HEK293 (cell line): ENCODE data around the gene MARK3.

Experiments
- CTCF ChIA-PET: fragments of 350-600 bp; formaldehyde crosslinking; extraction: SDS; loops from one replicate; lab custom pipeline; 2021; ENCODE audit warnings: antibody characterized with exemption; lab: Yijun Ruan, JAX
- POLR2A ChIA-PET: fragments of 300-600 bp; formaldehyde crosslinking; extraction: SDS; loops from one replicate; lab custom pipeline; 2020; ENCODE audit warnings: antibody characterized with exemption, inconsistent platforms; lab: Yijun Ruan, JAX
- H3K27ac ChIP-seq: fragments of 200-500 bp; sonication (Bioruptor generic); 2 replicates; pipeline ENCODE4 v1.5.1; 2014; ENCODE audit warnings: low read depth, low read length, control low read depth, inconsistent platforms; ENCODE audit errors: extremely low read depth
- H3K36me3 ChIP-seq, 2 experiments: fragments of 200-500 bp in 1 of 2; sonication (Bioruptor generic) in 1 of 2; 1 replicate in 1 of 2; 2 replicates in 1 of 2; pipeline ENCODE4 v1.5.1; 2014 to 2017; ENCODE audit warnings: inconsistent platforms in 2 of 2, low read length in 2 of 2; ENCODE audit not compliant: control insufficient read depth in 2 of 2, insufficient read depth in 1 of 2
- H3K4me1 ChIP-seq: fragments of 200-500 bp; sonication (Bioruptor generic); 2 replicates; pipeline ENCODE4 v1.5.1; 2014; ENCODE audit warnings: mild to moderate bottlenecking, low read length, inconsistent platforms; ENCODE audit not compliant: control insufficient read depth, insufficient read depth
- H3K4me3 ChIP-seq: 2 replicates; pipeline ENCODE4 v1.5.1; 2011; ENCODE audit warnings: low read depth, mild to moderate bottlenecking, control low read depth, low read length, moderate library complexity
- H3K9me3 ChIP-seq: fragments of 200-500 bp; sonication (Bioruptor generic); 2 replicates; pipeline ENCODE4 v1.5.1; 2014; ENCODE audit warnings: low read depth, low read length, inconsistent platforms; ENCODE audit not compliant: control insufficient read depth, insufficient read depth
- GLIS1 ChIP-seq: fragments of 450-650 bp; formaldehyde crosslinking; IDR thresholded peaks from 2 replicates; pipeline ENCODE4 v1.5.1; 2016; ENCODE audit warnings: missing biosample characterization, missing genetic modification characterization
- ZBTB48 ChIP-seq: fragments of 450-650 bp; formaldehyde crosslinking; IDR thresholded peaks from 2 replicates; pipeline ENCODE4 v1.5.1; 2016; ENCODE audit warnings: missing biosample characterization, missing genetic modification characterization
- ZFP41 ChIP-seq: fragments of 450-650 bp; formaldehyde crosslinking; IDR thresholded peaks from 2 replicates; pipeline ENCODE4 v1.5.1; 2016; ENCODE audit warnings: missing biosample characterization, missing genetic modification characterization, borderline replicate concordance
- ZNF10 ChIP-seq: fragments of 450-650 bp; formaldehyde crosslinking; IDR thresholded peaks from 2 replicates; pipeline ENCODE4 v1.5.1; 2017; ENCODE audit warnings: missing biosample characterization, missing genetic modification characterization
- ZNF133 ChIP-seq: fragments of 450-650 bp; formaldehyde crosslinking; IDR thresholded peaks from 2 replicates; pipeline ENCODE4 v1.5.1; 2016; ENCODE audit warnings: missing biosample characterization, missing genetic modification characterization
- ZNF146 ChIP-seq: fragments of 450-650 bp; formaldehyde crosslinking; IDR thresholded peaks from 2 replicates; pipeline ENCODE4 v1.5.1; 2016; ENCODE audit warnings: missing biosample characterization, missing genetic modification characterization
- ZNF248 ChIP-seq: fragments of 450-650 bp; formaldehyde crosslinking; IDR thresholded peaks from 2 replicates; pipeline ENCODE4 v1.5.1; 2017; ENCODE audit warnings: missing biosample characterization, missing genetic modification characterization
- ZNF394 ChIP-seq: fragments of 450-650 bp; formaldehyde crosslinking; IDR thresholded peaks from 2 replicates; pipeline ENCODE4 v1.5.1; 2016; ENCODE audit warnings: missing biosample characterization, missing genetic modification characterization, mild to moderate bottlenecking, moderate library complexity, borderline replicate concordance
- ZNF473 ChIP-seq: fragments of 450-650 bp; formaldehyde crosslinking; IDR thresholded peaks from 2 replicates; pipeline ENCODE4 v1.5.1; 2017; ENCODE audit warnings: missing biosample characterization, missing genetic modification characterization
- ZNF510 ChIP-seq: fragments of 450-650 bp; formaldehyde crosslinking; IDR thresholded peaks from 2 replicates; pipeline ENCODE4 v1.5.1; 2018; ENCODE audit warnings: mild to moderate bottlenecking, missing genetic modification characterization, missing biosample characterization; ENCODE audit not compliant: insufficient replicate concordance
- ZNF514 ChIP-seq: fragments of 450-650 bp; formaldehyde crosslinking; IDR thresholded peaks from 2 replicates; pipeline ENCODE4 v1.5.1; 2016; ENCODE audit warnings: missing biosample characterization, missing genetic modification characterization
- ZNF561 ChIP-seq: fragments of 450-650 bp; IDR thresholded peaks from 2 replicates; pipeline ENCODE4 v1.5.1; 2018; ENCODE audit warnings: missing biosample characterization, missing genetic modification characterization, borderline replicate concordance
- TF ChIP-seq, protein P1 (sequence below): fragments of 450-650 bp; formaldehyde crosslinking; IDR thresholded peaks from 2 replicates; pipeline ENCODE4 v1.5.1; 2016; ENCODE audit warnings: missing biosample characterization, missing genetic modification characterization, borderline replicate concordance
- TF ChIP-seq, protein P2 (sequence below): fragments of 450-650 bp; formaldehyde crosslinking; IDR thresholded peaks from 2 replicates; pipeline ENCODE4 v1.5.0; 2017; ENCODE audit warnings: missing biosample characterization, missing genetic modification characterization, borderline replicate concordance
- TF ChIP-seq, protein P3 (sequence below): fragments of 450-650 bp; IDR thresholded peaks from 2 replicates; pipeline ENCODE4 v1.5.1; 2018; ENCODE audit warnings: missing biosample characterization, missing genetic modification characterization
- TF ChIP-seq, protein P4 (sequence below): fragments of 450-650 bp; formaldehyde crosslinking; IDR thresholded peaks from 2 replicates; pipeline ENCODE4 v1.5.1; 2016; ENCODE audit warnings: missing biosample characterization, missing genetic modification characterization, borderline replicate concordance
- TF ChIP-seq, protein P5 (sequence below): fragments of 450-650 bp; formaldehyde crosslinking; IDR thresholded peaks from 2 replicates; pipeline ENCODE4 v1.5.1; 2016; ENCODE audit warnings: missing biosample characterization, missing genetic modification characterization

Gene MARK3

DNA sequence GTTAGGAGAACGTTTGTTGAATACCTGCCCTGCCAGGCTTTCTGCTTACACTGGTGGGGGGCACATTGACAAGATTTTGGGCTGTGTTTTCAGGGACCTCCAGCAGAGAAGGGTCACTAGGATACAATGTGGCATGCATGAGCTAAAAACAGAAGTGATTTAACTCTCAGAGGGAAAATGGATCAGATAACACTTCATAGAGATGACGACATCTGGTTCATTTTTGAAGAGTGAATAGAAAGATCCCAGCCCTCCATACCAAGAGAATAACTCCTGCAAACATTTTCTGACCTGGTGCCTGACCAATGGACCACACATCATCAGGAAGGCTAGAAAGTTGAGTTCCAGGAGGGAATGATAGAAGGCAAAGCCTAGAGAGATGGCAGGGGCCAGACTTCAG, 103.7 kb downstream of the MARK3 start:
- peaks cover 35 to 56% of the 10 kb centered on the region in 2 experiments for H3K36me3 ChIP-seq
- CTCF ChIA-PET, result interaction anchor here (1.2 to 1.7 kb wide), 2 partner anchors 11 to 29 kb away, joined by 4 to 8 read pairs; no protein-coding TSS in a partner anchor
- H3K4me3 ChIP-seq, result no peak overlapping the region
- H3K9me3 ChIP-seq, result no peaks in the 10 kb centered on the region
- no peak for TF ChIP-seq ZNF10 (tag by site-specific recombination)
- TF ChIP-seq, protein P1, sequence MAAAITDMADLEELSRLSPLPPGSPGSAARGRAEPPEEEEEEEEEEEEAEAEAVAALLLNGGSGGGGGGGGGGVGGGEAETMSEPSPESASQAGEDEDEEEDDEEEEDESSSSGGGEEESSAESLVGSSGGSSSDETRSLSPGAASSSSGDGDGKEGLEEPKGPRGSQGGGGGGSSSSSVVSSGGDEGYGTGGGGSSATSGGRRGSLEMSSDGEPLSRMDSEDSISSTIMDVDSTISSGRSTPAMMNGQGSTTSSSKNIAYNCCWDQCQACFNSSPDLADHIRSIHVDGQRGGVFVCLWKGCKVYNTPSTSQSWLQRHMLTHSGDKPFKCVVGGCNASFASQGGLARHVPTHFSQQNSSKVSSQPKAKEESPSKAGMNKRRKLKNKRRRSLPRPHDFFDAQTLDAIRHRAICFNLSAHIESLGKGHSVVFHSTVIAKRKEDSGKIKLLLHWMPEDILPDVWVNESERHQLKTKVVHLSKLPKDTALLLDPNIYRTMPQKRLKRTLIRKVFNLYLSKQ (tag by site-specific recombination), result no peak
- TF ChIP-seq GLIS1 (tag by site-specific recombination), result 0 out of 2 replicates have a peak, but pooled peaks have one; percentile 10
- TF ChIP-seq, all 188 proteins: peak for 1
- POLR2A ChIA-PET, result interaction anchor here (1.0 kb wide), 1 partner anchor 40 kb away, joined by 3 read pairs; the partner anchor contains the start of gene TRMT61A
- Histone ChIP-seq H3K4me1 (no peaks in the 10 kb centered on the region), H3K27ac (no peak overlapping the region)

DNA sequence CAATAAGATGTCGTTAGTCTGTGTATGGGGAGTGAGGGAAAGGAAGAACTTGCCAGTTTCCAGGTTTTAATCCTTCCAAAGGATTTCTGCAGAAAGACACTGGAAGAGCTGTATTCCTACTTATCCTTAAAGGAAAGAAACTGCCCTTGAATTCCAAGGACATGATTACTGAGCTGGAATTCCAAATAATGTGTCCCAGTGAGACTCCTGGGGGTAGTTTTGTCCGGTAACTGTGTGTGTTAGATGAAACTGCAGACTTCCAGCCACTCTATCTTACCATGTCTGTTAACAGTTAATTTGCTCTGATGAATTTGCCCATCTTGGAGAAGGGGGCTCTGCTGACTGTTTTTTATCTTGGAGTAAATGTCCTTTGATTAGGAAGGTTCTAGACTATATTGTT, 104.4 kb downstream of the MARK3 start:
- H3K4me3 ChIP-seq, result no peak overlapping the region
- TF ChIP-seq ZNF561 (no peak), ZNF394 (tag by site-specific recombination) (no peak), ZNF510 (tag by site-specific recombination) (no peak), ZNF146 (no peak), GLIS1 (tag by site-specific recombination) (no peak), ZFP41 (no peak), ZBTB48 (tag by site-specific recombination) (no peak), ZNF133 (tag by site-specific recombination) (no peak), ZNF514 (tag by site-specific recombination) (no peak), ZNF248 (tag by site-specific recombination) (no peak), ZNF473 (no peak)
- TF ChIP-seq, protein P2, sequence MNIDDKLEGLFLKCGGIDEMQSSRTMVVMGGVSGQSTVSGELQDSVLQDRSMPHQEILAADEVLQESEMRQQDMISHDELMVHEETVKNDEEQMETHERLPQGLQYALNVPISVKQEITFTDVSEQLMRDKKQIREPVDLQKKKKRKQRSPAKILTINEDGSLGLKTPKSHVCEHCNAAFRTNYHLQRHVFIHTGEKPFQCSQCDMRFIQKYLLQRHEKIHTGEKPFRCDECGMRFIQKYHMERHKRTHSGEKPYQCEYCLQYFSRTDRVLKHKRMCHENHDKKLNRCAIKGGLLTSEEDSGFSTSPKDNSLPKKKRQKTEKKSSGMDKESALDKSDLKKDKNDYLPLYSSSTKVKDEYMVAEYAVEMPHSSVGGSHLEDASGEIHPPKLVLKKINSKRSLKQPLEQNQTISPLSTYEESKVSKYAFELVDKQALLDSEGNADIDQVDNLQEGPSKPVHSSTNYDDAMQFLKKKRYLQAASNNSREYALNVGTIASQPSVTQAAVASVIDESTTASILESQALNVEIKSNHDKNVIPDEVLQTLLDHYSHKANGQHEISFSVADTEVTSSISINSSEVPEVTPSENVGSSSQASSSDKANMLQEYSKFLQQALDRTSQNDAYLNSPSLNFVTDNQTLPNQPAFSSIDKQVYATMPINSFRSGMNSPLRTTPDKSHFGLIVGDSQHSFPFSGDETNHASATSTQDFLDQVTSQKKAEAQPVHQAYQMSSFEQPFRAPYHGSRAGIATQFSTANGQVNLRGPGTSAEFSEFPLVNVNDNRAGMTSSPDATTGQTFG (tag by site-specific recombination), result no peak
- TF ChIP-seq, protein P3, sequence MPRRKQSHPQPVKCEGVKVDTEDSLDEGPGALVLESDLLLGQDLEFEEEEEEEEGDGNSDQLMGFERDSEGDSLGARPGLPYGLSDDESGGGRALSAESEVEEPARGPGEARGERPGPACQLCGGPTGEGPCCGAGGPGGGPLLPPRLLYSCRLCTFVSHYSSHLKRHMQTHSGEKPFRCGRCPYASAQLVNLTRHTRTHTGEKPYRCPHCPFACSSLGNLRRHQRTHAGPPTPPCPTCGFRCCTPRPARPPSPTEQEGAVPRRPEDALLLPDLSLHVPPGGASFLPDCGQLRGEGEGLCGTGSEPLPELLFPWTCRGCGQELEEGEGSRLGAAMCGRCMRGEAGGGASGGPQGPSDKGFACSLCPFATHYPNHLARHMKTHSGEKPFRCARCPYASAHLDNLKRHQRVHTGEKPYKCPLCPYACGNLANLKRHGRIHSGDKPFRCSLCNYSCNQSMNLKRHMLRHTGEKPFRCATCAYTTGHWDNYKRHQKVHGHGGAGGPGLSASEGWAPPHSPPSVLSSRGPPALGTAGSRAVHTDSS, result no peak
- TF ChIP-seq, protein P4, sequence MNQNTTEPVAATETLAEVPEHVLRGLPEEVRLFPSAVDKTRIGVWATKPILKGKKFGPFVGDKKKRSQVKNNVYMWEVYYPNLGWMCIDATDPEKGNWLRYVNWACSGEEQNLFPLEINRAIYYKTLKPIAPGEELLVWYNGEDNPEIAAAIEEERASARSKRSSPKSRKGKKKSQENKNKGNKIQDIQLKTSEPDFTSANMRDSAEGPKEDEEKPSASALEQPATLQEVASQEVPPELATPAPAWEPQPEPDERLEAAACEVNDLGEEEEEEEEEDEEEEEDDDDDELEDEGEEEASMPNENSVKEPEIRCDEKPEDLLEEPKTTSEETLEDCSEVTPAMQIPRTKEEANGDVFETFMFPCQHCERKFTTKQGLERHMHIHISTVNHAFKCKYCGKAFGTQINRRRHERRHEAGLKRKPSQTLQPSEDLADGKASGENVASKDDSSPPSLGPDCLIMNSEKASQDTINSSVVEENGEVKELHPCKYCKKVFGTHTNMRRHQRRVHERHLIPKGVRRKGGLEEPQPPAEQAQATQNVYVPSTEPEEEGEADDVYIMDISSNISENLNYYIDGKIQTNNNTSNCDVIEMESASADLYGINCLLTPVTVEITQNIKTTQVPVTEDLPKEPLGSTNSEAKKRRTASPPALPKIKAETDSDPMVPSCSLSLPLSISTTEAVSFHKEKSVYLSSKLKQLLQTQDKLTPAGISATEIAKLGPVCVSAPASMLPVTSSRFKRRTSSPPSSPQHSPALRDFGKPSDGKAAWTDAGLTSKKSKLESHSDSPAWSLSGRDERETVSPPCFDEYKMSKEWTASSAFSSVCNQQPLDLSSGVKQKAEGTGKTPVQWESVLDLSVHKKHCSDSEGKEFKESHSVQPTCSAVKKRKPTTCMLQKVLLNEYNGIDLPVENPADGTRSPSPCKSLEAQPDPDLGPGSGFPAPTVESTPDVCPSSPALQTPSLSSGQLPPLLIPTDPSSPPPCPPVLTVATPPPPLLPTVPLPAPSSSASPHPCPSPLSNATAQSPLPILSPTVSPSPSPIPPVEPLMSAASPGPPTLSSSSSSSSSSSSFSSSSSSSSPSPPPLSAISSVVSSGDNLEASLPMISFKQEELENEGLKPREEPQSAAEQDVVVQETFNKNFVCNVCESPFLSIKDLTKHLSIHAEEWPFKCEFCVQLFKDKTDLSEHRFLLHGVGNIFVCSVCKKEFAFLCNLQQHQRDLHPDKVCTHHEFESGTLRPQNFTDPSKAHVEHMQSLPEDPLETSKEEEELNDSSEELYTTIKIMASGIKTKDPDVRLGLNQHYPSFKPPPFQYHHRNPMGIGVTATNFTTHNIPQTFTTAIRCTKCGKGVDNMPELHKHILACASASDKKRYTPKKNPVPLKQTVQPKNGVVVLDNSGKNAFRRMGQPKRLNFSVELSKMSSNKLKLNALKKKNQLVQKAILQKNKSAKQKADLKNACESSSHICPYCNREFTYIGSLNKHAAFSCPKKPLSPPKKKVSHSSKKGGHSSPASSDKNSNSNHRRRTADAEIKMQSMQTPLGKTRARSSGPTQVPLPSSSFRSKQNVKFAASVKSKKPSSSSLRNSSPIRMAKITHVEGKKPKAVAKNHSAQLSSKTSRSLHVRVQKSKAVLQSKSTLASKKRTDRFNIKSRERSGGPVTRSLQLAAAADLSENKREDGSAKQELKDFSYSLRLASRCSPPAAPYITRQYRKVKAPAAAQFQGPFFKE (tag by site-specific recombination), result no peak
- TF ChIP-seq, protein P5, sequence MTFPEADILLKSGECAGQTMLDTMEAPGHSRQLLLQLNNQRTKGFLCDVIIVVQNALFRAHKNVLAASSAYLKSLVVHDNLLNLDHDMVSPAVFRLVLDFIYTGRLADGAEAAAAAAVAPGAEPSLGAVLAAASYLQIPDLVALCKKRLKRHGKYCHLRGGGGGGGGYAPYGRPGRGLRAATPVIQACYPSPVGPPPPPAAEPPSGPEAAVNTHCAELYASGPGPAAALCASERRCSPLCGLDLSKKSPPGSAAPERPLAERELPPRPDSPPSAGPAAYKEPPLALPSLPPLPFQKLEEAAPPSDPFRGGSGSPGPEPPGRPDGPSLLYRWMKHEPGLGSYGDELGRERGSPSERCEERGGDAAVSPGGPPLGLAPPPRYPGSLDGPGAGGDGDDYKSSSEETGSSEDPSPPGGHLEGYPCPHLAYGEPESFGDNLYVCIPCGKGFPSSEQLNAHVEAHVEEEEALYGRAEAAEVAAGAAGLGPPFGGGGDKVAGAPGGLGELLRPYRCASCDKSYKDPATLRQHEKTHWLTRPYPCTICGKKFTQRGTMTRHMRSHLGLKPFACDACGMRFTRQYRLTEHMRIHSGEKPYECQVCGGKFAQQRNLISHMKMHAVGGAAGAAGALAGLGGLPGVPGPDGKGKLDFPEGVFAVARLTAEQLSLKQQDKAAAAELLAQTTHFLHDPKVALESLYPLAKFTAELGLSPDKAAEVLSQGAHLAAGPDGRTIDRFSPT (tag by site-specific recombination), result no peak
- ChIA-PET POLR2A (interaction anchor here (1.0 kb wide), 1 partner anchor 39 kb away, joined by 3 read pairs; the partner anchor contains the start of gene TRMT61A), CTCF (interaction anchor here (1.1 to 1.7 kb wide), 3 partner anchors 10 to 30 kb away, joined by 3 to 8 read pairs (median 4); no protein-coding TSS in a partner anchor)
- peaks cover 40 to 58% of the 10 kb centered on the region in 2 experiments for H3K36me3 ChIP-seq
- H3K27ac ChIP-seq, result no peak overlapping the region
- H3K9me3 ChIP-seq, result no peaks in the 10 kb centered on the region
- H3K4me1 ChIP-seq, result no peaks in the 10 kb centered on the region
